OCI-LY3 (cell line): ENCODE measurements around the gene XRCC4.

Source experiments
- H2AFZ ChIP-seq: fragments of 200-600, 300-600 bp; shearing (Covaris generic); 2 replicates; pipeline ENCODE4 v1.6.0; 2014; ENCODE audit warnings: antibody characterized with exemption, low read depth, low read length
- H3K27ac ChIP-seq: fragments of 200-600, 300-600 bp; sonication (generic); 2 replicates; pipeline ENCODE4 v1.5.1; 2014; ENCODE audit warnings: mild to moderate bottlenecking, low read length, moderate library complexity, mixed read lengths
- H3K27me3 ChIP-seq: fragments of 200-600, 300-600 bp; sonication (generic); 2 replicates; pipeline ENCODE4 v1.6.1; 2014; ENCODE audit warnings: low read depth, low read length, mixed read lengths
- H3K36me3 ChIP-seq: fragments of 200-600, 300-600 bp; sonication (generic); replicated peaks from 2 replicates; pipeline ENCODE3; 2014; ENCODE audit warnings: low read depth, low read length, mixed read lengths
- H3K4me1 ChIP-seq: fragments of 300-600, 200-600 bp; sonication (generic); 2 replicates; pipeline ENCODE4 v1.6.1; 2014; ENCODE audit warnings: low read length, mixed read lengths
- H3K4me2 ChIP-seq: fragments of 200-600, 300-600 bp; sonication (generic); 2 replicates; pipeline ENCODE4 v1.6.1; 2014; ENCODE audit warnings: low read length, mixed read lengths
- H3K4me3 ChIP-seq: fragments of 300-600, 200-600 bp; sonication (generic); 2 replicates; pipeline ENCODE4 v1.5.1; 2014; ENCODE audit warnings: antibody characterized with exemption, mild to moderate bottlenecking, low read length, moderate library complexity
- H3K79me2 ChIP-seq: fragments of 300-600, 200-600 bp; shearing (Covaris generic); 2 replicates; pipeline ENCODE4 v1.6.1; 2014; ENCODE audit warnings: mild to moderate bottlenecking, low read length, mixed read lengths
- H3K9ac ChIP-seq: fragments of 300-600, 200-600 bp; shearing (Covaris generic); 2 replicates; pipeline ENCODE4 v1.6.0; 2014; ENCODE audit warnings: mild to moderate bottlenecking, low read length, moderate library complexity
- H3K9me3 ChIP-seq: fragments of 200-600, 300-600 bp; shearing (Covaris generic); 2 replicates; pipeline ENCODE4 v1.6.1; 2014; ENCODE audit warnings: low read length, mixed read lengths; ENCODE audit not compliant: insufficient read depth
- H4K20me1 ChIP-seq: fragments of 200-600, 300-600 bp; sonication (generic); 2 replicates; pipeline ENCODE4 v1.6.1; 2016; ENCODE audit warnings: low read length, mixed read lengths; ENCODE audit not compliant: insufficient read depth
- EZH2phosphoT487 ChIP-seq: fragments of 200-600 bp; shearing (Covaris generic); IDR thresholded peaks from 2 replicates; pipeline ENCODE4 v1.6.1; 2018; ENCODE audit warnings: antibody characterized with exemption, mixed run types, low read depth
- TF ChIP-seq, protein P1 (sequence below): fragments of 200-600, 300-600 bp; sonication (generic); IDR thresholded peaks from 2 replicates; pipeline ENCODE4 v1.5.1; 2014; ENCODE audit warnings: antibody characterized with exemption, low read length, low read depth

Gene XRCC4

DNA sequence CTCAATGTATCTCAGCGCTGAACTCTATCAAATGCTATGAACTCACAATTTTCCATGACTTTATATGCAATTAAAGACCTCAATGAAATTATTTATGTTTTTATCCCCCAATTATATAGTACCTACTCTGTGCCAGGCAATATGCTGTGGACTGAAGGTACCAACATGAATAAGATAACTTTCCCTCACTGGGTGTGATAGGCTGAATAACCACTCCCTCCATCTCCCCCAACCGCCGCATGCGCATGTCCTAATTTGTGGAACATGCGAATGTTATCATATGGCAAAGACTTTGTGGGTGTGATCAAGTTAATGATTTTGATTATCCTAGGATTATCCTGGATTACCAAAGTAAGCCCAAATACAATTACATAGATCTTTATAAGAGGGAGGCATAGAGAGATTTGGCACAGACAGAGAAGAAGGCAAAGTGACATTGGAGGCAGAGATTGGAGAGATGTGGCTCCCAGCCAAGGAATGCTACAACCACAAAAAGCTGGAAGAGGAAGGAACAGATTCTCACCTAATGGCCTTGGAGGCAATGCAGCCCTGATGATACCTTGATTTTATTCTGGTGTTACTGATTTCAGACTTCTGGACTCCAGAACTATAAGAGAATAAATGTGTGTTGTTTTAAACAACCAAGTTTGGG is 245.1 kb downstream of the XRCC4 start:
- Histone ChIP-seq H3K27me3 (no peaks in the 10 kb centered on the region), H3K9ac (no peak overlapping the region), H2AFZ (no peak overlapping the region), H3K79me2 (no peaks in the 10 kb centered on the region), H3K4me1 (no peaks in the 10 kb centered on the region), H3K9me3 (no peaks in the 10 kb centered on the region), H3K27ac (no peak overlapping the region), H3K4me2 (no peak overlapping the region), H3K4me3 (no peak overlapping the region), H4K20me1 (no peaks in the 10 kb centered on the region), H3K36me3 (no peaks in the 10 kb centered on the region)
- TF ChIP-seq, protein P1, sequence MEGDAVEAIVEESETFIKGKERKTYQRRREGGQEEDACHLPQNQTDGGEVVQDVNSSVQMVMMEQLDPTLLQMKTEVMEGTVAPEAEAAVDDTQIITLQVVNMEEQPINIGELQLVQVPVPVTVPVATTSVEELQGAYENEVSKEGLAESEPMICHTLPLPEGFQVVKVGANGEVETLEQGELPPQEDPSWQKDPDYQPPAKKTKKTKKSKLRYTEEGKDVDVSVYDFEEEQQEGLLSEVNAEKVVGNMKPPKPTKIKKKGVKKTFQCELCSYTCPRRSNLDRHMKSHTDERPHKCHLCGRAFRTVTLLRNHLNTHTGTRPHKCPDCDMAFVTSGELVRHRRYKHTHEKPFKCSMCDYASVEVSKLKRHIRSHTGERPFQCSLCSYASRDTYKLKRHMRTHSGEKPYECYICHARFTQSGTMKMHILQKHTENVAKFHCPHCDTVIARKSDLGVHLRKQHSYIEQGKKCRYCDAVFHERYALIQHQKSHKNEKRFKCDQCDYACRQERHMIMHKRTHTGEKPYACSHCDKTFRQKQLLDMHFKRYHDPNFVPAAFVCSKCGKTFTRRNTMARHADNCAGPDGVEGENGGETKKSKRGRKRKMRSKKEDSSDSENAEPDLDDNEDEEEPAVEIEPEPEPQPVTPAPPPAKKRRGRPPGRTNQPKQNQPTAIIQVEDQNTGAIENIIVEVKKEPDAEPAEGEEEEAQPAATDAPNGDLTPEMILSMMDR, result no peak
- no peak for TF ChIP-seq EZH2phosphoT487

DNA sequence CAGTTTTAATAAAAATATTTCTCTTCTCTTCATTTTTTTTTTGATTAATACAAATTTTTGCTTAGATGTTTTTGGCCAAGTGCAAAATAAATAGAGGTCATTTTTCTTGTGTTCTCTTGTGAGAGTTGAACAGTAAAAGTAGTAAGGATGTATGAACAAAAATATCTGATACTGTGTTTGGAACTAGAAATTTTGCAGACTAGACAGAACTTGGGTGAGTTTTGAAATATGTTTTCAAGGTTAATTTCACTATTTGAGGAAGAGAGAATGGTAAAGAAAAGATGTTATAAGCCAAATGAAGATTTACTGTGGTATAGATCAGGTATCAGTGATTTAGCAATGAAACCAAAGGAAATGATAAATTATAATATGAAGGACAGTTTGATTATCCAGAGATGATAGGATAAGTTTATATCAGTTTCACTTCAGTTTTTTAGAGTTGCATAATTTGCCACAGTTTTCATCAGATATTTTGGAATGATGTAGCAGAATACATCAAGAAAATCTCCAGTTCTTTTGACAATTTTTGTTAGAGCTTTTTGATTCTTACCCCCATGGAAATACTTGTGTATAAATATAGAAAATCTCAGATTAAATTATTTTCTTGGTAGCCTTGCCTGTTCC is 246.3 kb downstream of the XRCC4 start:
- no peaks in the 10 kb centered on the region for H3K79me2 ChIP-seq
- no peak for TF ChIP-seq EZH2phosphoT487
- TF ChIP-seq, protein P1, result no peak
- no peak overlapping the region for H2AFZ ChIP-seq
- no peaks in the 10 kb centered on the region for H3K4me1 ChIP-seq
- H3K9ac ChIP-seq, result no peak overlapping the region
- no peaks in the 10 kb centered on the region for H3K9me3 ChIP-seq
- H3K4me2 ChIP-seq, result no peak overlapping the region
- H4K20me1 ChIP-seq, result no peaks in the 10 kb centered on the region
- H3K4me3 ChIP-seq, result no peak overlapping the region
- no peaks in the 10 kb centered on the region for H3K36me3 ChIP-seq
- H3K27ac ChIP-seq, result no peak overlapping the region
- H3K27me3 ChIP-seq, result no peaks in the 10 kb centered on the region

DNA sequence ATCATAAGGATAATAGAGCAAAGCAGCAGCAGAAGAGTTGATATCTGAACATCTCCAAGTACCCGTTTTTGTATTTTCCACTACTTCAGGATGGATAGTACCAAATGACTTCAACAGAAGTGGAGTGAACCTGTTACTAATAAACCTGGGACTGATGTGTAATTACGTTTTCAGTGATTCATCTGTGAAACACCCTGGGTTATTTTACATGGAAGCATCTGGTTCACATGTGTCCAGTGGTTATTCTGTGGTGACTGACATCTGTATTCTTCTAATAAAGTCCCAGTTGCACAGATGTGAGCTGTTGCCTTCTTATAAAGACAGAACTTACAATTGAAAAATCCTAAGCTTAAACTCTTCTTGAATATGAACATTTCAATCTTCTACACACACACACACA is 254.5 kb downstream of the XRCC4 start:
- H3K4me3 ChIP-seq, result no peak overlapping the region
- no peaks in the 10 kb centered on the region for H3K27me3 ChIP-seq
- H3K36me3 ChIP-seq, result no peaks in the 10 kb centered on the region
- H4K20me1 ChIP-seq, result no peaks in the 10 kb centered on the region
- H3K4me1 ChIP-seq, result no peaks in the 10 kb centered on the region
- H3K27ac ChIP-seq, result no peak overlapping the region
- no peaks in the 10 kb centered on the region for H3K79me2 ChIP-seq
- no peaks in the 10 kb centered on the region for H3K9me3 ChIP-seq
- H3K4me2 ChIP-seq, result no peak overlapping the region
- no peak overlapping the region for H2AFZ ChIP-seq
- no peak overlapping the region for H3K9ac ChIP-seq
- TF ChIP-seq EZH2phosphoT487, result no peak
- TF ChIP-seq, protein P1, result no peak

DNA sequence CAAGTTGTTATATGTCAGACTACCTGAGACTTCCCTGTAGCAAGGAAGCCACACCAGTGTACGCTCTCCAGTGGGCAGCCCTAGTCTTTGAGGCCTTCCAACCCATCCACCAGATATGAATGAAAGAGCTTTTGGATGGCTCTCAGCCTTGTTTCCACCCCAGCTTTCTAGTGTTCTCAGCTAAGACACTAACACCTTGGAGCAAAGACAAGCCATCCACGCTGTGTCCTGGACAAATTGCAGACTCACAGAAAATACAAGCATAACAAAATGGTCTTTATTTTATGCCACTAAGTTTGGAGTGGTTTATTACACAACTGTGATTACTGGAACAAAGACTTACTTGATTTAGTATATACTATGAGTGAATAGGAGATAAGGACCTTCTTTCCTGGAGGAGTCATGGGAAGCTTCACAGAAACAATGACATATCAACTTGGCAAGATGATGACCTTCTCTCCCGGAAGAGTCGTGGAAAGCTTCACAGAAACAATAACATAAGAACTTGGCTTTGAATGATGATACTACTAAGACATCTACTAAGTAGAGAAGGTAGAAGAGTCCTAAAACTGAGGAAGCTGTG is 260.2 kb downstream of the XRCC4 start:
- H3K79me2 ChIP-seq, result no peaks in the 10 kb centered on the region
- no peaks in the 10 kb centered on the region for H3K9me3 ChIP-seq
- no peak overlapping the region for H2AFZ ChIP-seq
- no peak overlapping the region for H3K9ac ChIP-seq
- TF ChIP-seq, protein P1, result no peak
- no peak for TF ChIP-seq EZH2phosphoT487
- H3K4me1 ChIP-seq, result no peaks in the 10 kb centered on the region
- no peak overlapping the region for H3K27ac ChIP-seq
- H4K20me1 ChIP-seq, result no peaks in the 10 kb centered on the region
- H3K4me3 ChIP-seq, result no peak overlapping the region
- no peaks in the 10 kb centered on the region for H3K36me3 ChIP-seq
- H3K4me2 ChIP-seq, result no peak overlapping the region
- H3K27me3 ChIP-seq, result no peaks in the 10 kb centered on the region
